PC-9 (cell line): Measurements from ENCODE around the gene GATA6. TPM values are rescaled to one million over a fixed set of nuclear protein-coding genes. Genes with fewer than 3 reads are reported as not detected.

ENCODE experiments used
- BruUV-seq: library from RNA; stranded (reverse); fragments of 400-500 nt; replicated peaks from 2 replicates; lab custom pipeline; 2021; lab: Mats Ljungman, UMichigan
- CTCF ChIA-PET: fragments of 300-600 bp; sonication (Branson Sonifier 250); formaldehyde crosslinking; loops from one replicate; lab custom pipeline; 2022; ENCODE audit warnings: antibody characterized with exemption; lab: Charles Lee
- POLR2A ChIA-PET: fragments of 300-600 bp; sonication (Branson Sonifier 250); formaldehyde crosslinking; loops from one replicate; lab custom pipeline; 2022; ENCODE audit warnings: antibody characterized with exemption; ENCODE audit not compliant: unreplicated experiment; lab: Charles Lee
- DNase-seq, 2 experiments: peaks; one replicate each; pipeline versions ENCODE4 v3.0.0 to v3.0.0-alpha.2; 2015 to 2022; ENCODE audit warnings: mixed read lengths in 1 of 2
- H2AFZ ChIP-seq: fragments of 200-600 bp; sonication (generic); 2 replicates; pipeline ENCODE4 v1.8.1; 2017; ENCODE audit warnings: antibody characterized with exemption
- H3F3A ChIP-seq: fragments of 200-600 bp; sonication (generic); 2 replicates; pipeline ENCODE4 v1.8.1; 2017; ENCODE audit warnings: antibody characterized with exemption, mild to moderate bottlenecking, low read depth; ENCODE audit not compliant: insufficient read depth
- H3K27ac ChIP-seq: fragments of 200-600 bp; sonication (generic); 2 replicates; pipeline ENCODE4 v1.6.1; 2016; ENCODE audit warnings: mixed run types
- H3K27me3 ChIP-seq: fragments of 200-600 bp; sonication (generic); 2 replicates; pipeline ENCODE4 v1.6.1; 2016; ENCODE audit warnings: low read depth, mixed run types; ENCODE audit not compliant: insufficient read depth
- H3K36me3 ChIP-seq: fragments of 200-600 bp; sonication (generic); 2 replicates; pipeline ENCODE4 v1.6.1; 2016; ENCODE audit warnings: low read depth, mixed run types
- H3K4me1 ChIP-seq: fragments of 200-600 bp; sonication (generic); replicated peaks from 2 replicates; pipeline ENCODE4 v1.6.1; 2016; ENCODE audit warnings: mixed run types; ENCODE audit not compliant: insufficient read depth
- H3K4me2 ChIP-seq: fragments of 200-600 bp; sonication (generic); 2 replicates; pipeline ENCODE4 v1.6.1; 2017; ENCODE audit warnings: mixed run types
- H3K4me3 ChIP-seq: fragments of 200-600 bp; sonication (generic); 2 replicates; pipeline ENCODE4 v1.6.1; 2016; ENCODE audit warnings: mixed run types
- H3K79me2 ChIP-seq: fragments of 200-600 bp; sonication (generic); 2 replicates; pipeline ENCODE4 v1.6.1; 2017; ENCODE audit warnings: low read depth, mixed run types
- H3K9me2 ChIP-seq: fragments of 200-600 bp; sonication (generic); 2 replicates; pipeline ENCODE4 v1.8.1; 2017; ENCODE audit warnings: mild to moderate bottlenecking; ENCODE audit not compliant: insufficient read depth
- H3K9me3 ChIP-seq: fragments of 200-600 bp; sonication (generic); 2 replicates; pipeline ENCODE4 v1.8.1; 2016; ENCODE audit warnings: low read depth; ENCODE audit not compliant: insufficient read depth
- H4K20me1 ChIP-seq: fragments of 200-600 bp; sonication (generic); 2 replicates; pipeline ENCODE4 v1.8.1; 2017; ENCODE audit not compliant: insufficient read depth
- CTCF ChIP-seq: fragments of 200-600 bp; sonication (generic); conservative IDR thresholded peaks from 2 replicates; pipeline ENCODE4 v1.6.1; 2017; ENCODE audit warnings: mixed run types, antibody characterized with exemption, mild to moderate bottlenecking, moderate library complexity
- EZH2 ChIP-seq: fragments of 200-600 bp; sonication (generic); IDR thresholded peaks from 2 replicates; pipeline ENCODE4 v1.8.0; 2017; ENCODE audit warnings: antibody characterized with exemption, low read depth
- intact Hi-C: fragments of 100-400 bp; cut with micrococcal nuclease; formaldehyde crosslinking; loops from one replicate; pipeline ENCODE4 v1.10.0; 2022; ENCODE audit not compliant: unreplicated experiment
- total RNA-seq: library from RNA; stranded (reverse); gene quantifications from 2 replicates; pipeline ENCODE4 v1.2.3, GENCODE V29; 2021

Gene GATA6
- total RNA-seq, 1 experiment from 2014 or later, result 9.1 TPM

GRCh38 chr18:22203536-22204213, 34.3 kb downstream of the GATA6 start:
- no peaks in the 10 kb centered on the region for H3K4me1 ChIP-seq
- no TSS peak for BruUV-seq
- CTCF ChIA-PET, result no interaction called here

GRCh38 chr18:22204214-22204536, 34.8 kb downstream of the GATA6 start:
- ChIA-PET POLR2A (no interaction called here), CTCF (no interaction called here)
- no TSS peak for BruUV-seq
- Histone ChIP-seq H3F3A (no peaks in the 10 kb centered on the region), H3K9me3 (no peaks in the 10 kb centered on the region), H3K4me1 (no peaks in the 10 kb centered on the region), H3K9me2 (no peaks in the 10 kb centered on the region), H3K27ac (no peak overlapping the region), H4K20me1 (no peaks in the 10 kb centered on the region), H3K79me2 (no peaks in the 10 kb centered on the region), H3K4me2 (no peak overlapping the region), H2AFZ (no peak overlapping the region), H3K4me3 (no peak overlapping the region), H3K27me3 (no peaks in the 10 kb centered on the region), H3K36me3 (no peaks in the 10 kb centered on the region)
- TF ChIP-seq CTCF (no peak), EZH2 (no peak)
- intact Hi-C loops, result no loop called here
- no peak for DNase-seq

More at GRCh38 chr18:22203536-22204213, 34.3 kb downstream of the GATA6 start:
- no peaks in the 10 kb centered on the region for H3K79me2 ChIP-seq
- H3K27ac ChIP-seq, result no peak overlapping the region
- H3K9me2 ChIP-seq, result no peaks in the 10 kb centered on the region
- H3F3A ChIP-seq, result no peaks in the 10 kb centered on the region
- TF ChIP-seq CTCF, result no peak
- TF ChIP-seq EZH2, result no peak
- H3K4me2 ChIP-seq, result no peak overlapping the region
- no peak overlapping the region for H2AFZ ChIP-seq
- intact Hi-C loops, result no loop called here
- H3K27me3 ChIP-seq, result no peaks in the 10 kb centered on the region
- POLR2A ChIA-PET, result no interaction called here
- no peaks in the 10 kb centered on the region for H4K20me1 ChIP-seq
- H3K36me3 ChIP-seq, result no peaks in the 10 kb centered on the region
- H3K4me3 ChIP-seq, result no peak overlapping the region
- no peaks in the 10 kb centered on the region for H3K9me3 ChIP-seq
- no peak for DNase-seq

GRCh38 chr18:22204996-22205395, 35.6 kb downstream of the GATA6 start:
- no peak for DNase-seq

More at GRCh38 chr18:22204996-22205395, 35.6 kb downstream of the GATA6 start:
- no TSS peak for BruUV-seq
- Histone ChIP-seq H3K27me3 (no peaks in the 10 kb centered on the region), H3K9me2 (no peaks in the 10 kb centered on the region), H3K9me3 (no peaks in the 10 kb centered on the region), H3K4me1 (no peaks in the 10 kb centered on the region), H3K27ac (no peak overlapping the region), H3K4me2 (no peak overlapping the region), H2AFZ (no peak overlapping the region), H3K36me3 (no peaks in the 10 kb centered on the region), H3K79me2 (no peaks in the 10 kb centered on the region), H4K20me1 (no peaks in the 10 kb centered on the region), H3K4me3 (no peak overlapping the region), H3F3A (no peaks in the 10 kb centered on the region)
- intact Hi-C loops, result no loop called here
- CTCF ChIA-PET, result no interaction called here
- POLR2A ChIA-PET, result no interaction called here
- no peak for TF ChIP-seq CTCF
- no peak for TF ChIP-seq EZH2
